ENCODE measurements around the gene DMBT1.

DMBT1 gene

GRCh38 chr10:122558452-122558851 is 2.1 kb upstream of the DMBT1 start:
- H3K27ac ChIP-seq (ENCODE audit: insufficient read depth, low read length, poor library complexity, severe bottlenecking): no peak overlapping the region
- no peaks in the 10 kb centered on the region for H3K36me3 ChIP-seq (ENCODE audit: control insufficient read depth, insufficient read depth, low read length)
- peaks cover 12% of the 10 kb centered on the region for H3K4me1 ChIP-seq (ENCODE audit: control insufficient read depth, insufficient read depth, low read length, poor library complexity, severe bottlenecking)
- peak in 2 of 3 donors; percentile 5 to 13 for DNase-seq
- no peak overlapping the region for H3K4me3 ChIP-seq (ENCODE audit: insufficient read depth, low read depth, low read length, poor library complexity, severe bottlenecking)
- H3K27me3 ChIP-seq (replicated peaks; ENCODE audit: control insufficient read depth, insufficient read depth, low read length, poor library complexity, severe bottlenecking): no peaks in the 10 kb centered on the region
- H3K9me3 ChIP-seq (ENCODE audit: control insufficient read depth, low read length): no peaks in the 10 kb centered on the region

- no peak for DNase-seq
- Histone ChIP-seq H3K27me3 (replicated peaks; ENCODE audit: control insufficient read depth, insufficient read depth, low read length, poor library complexity, severe bottlenecking) (no peaks in the 10 kb centered on the region), H3K36me3 (ENCODE audit: control insufficient read depth, insufficient read depth, low read length) (no peaks in the 10 kb centered on the region), H3K27ac (ENCODE audit: insufficient read depth, low read length, poor library complexity, severe bottlenecking) (no peak overlapping the region), H3K4me3 (ENCODE audit: insufficient read depth, low read depth, low read length, poor library complexity, severe bottlenecking) (no peak overlapping the region), H3K9me3 (ENCODE audit: control insufficient read depth, low read length) (no peaks in the 10 kb centered on the region), H3K4me1 (ENCODE audit: control insufficient read depth, insufficient read depth, low read length, poor library complexity, severe bottlenecking) (peaks cover 12% of the 10 kb centered on the region)
These were observed 1.3 kb upstream of the DMBT1 start for GRCh38 chr10:122559228-122559627.

DNA sequence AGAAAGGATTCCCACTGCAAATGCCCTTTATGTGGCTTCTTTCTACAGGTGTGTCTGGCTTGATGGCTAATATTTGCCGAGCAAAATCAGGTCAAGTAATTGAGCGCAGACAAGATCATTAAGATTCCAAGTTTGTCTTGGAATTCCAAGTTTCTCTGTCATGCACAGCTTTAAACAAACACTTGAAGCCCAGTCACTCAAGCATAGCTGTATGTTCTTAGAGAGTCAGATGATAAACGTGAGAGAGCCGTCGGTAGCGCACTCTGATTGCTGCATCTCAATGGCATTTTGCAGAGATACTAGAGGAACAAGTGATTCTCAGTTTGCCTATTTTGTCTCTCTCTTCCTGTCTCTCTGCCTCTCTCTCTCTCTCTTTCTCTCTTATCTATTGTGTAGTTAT is 658 bp downstream of the DMBT1 start:
- Histone ChIP-seq H3K4me3 (ENCODE audit: insufficient read depth, low read depth, low read length, poor library complexity, severe bottlenecking) (no peak overlapping the region), H3K36me3 (ENCODE audit: control insufficient read depth, insufficient read depth, low read length) (no peaks in the 10 kb centered on the region), H3K4me1 (ENCODE audit: control insufficient read depth, insufficient read depth, low read length, poor library complexity, severe bottlenecking) (peaks cover 12% of the 10 kb centered on the region), H3K27me3 (replicated peaks; ENCODE audit: control insufficient read depth, insufficient read depth, low read length, poor library complexity, severe bottlenecking) (no peaks in the 10 kb centered on the region), H3K9me3 (ENCODE audit: control insufficient read depth, low read length) (no peaks in the 10 kb centered on the region), H3K27ac (ENCODE audit: insufficient read depth, low read length, poor library complexity, severe bottlenecking) (no peak overlapping the region)
- DNase-seq: no peak

DNA sequence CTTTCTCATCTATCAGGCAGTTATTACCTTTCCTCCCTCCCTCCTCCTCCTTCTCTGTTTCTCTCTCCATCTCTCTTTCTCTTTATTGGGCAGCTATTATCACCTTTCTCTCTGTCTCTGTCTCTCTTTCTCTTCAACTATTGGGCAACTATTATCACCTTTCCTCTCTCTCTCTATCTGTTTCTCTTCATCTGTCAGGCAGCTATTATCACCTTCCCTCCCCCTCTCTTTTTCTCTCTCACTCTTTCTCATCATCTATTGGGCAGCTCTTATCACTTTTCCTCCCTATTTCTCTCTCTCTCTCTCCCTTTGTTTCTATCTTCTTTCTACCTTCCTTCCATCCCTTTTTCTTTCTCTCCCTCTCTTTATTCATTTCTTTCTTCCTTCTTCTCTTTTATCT is 1.2 kb downstream of the DMBT1 start:
- H3K4me3 ChIP-seq (ENCODE audit: insufficient read depth, low read depth, low read length, poor library complexity, severe bottlenecking): no peak overlapping the region
- H3K27me3 ChIP-seq (replicated peaks; ENCODE audit: control insufficient read depth, insufficient read depth, low read length, poor library complexity, severe bottlenecking): no peaks in the 10 kb centered on the region
- H3K4me1 ChIP-seq (ENCODE audit: control insufficient read depth, insufficient read depth, low read length, poor library complexity, severe bottlenecking): peaks cover 12% of the 10 kb centered on the region
- no peak overlapping the region for H3K27ac ChIP-seq (ENCODE audit: insufficient read depth, low read length, poor library complexity, severe bottlenecking)
- no peak for DNase-seq
- no peaks in the 10 kb centered on the region for H3K36me3 ChIP-seq (ENCODE audit: control insufficient read depth, insufficient read depth, low read length)
- no peaks in the 10 kb centered on the region for H3K9me3 ChIP-seq (ENCODE audit: control insufficient read depth, low read length)

DNA sequence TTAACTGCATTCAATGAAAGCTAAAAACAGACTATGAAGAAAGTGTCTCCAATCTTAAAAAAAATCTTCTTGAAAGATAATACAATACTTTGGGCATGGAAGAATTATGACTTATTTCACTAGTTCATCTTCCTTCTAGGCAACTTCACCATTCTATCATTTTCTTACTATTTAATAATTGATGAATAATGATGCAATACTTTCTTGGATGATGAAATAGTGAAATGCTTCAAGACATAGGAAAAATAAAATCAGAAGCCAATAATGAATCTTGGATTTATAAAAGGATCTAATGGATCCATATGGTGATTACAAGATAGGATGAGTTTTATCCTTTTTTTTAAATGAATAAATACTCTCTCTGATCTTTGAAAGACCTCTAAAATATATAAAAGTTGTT is 4.4 kb downstream of the DMBT1 start:
- Histone ChIP-seq H3K4me1 (ENCODE audit: control insufficient read depth, insufficient read depth, low read length, poor library complexity, severe bottlenecking) (no peaks in the 10 kb centered on the region), H3K9me3 (ENCODE audit: control insufficient read depth, low read length) (no peaks in the 10 kb centered on the region), H3K27me3 (replicated peaks; ENCODE audit: control insufficient read depth, insufficient read depth, low read length, poor library complexity, severe bottlenecking) (no peaks in the 10 kb centered on the region), H3K4me3 (ENCODE audit: insufficient read depth, low read depth, low read length, poor library complexity, severe bottlenecking) (no peak overlapping the region), H3K27ac (ENCODE audit: insufficient read depth, low read length, poor library complexity, severe bottlenecking) (no peak overlapping the region), H3K36me3 (ENCODE audit: control insufficient read depth, insufficient read depth, low read length) (no peaks in the 10 kb centered on the region)
- DNase-seq: no peak

GRCh38 chr10:122565766-122566206 is 5.2 kb downstream of the DMBT1 start:
- Histone ChIP-seq H3K27ac (ENCODE audit: insufficient read depth, low read length, poor library complexity, severe bottlenecking) (no peak overlapping the region), H3K4me1 (ENCODE audit: control insufficient read depth, insufficient read depth, low read length, poor library complexity, severe bottlenecking) (no peaks in the 10 kb centered on the region), H3K9me3 (ENCODE audit: control insufficient read depth, low read length) (no peaks in the 10 kb centered on the region), H3K4me3 (ENCODE audit: insufficient read depth, low read depth, low read length, poor library complexity, severe bottlenecking) (no peak overlapping the region), H3K36me3 (ENCODE audit: control insufficient read depth, insufficient read depth, low read length) (no peaks in the 10 kb centered on the region), H3K27me3 (replicated peaks; ENCODE audit: control insufficient read depth, insufficient read depth, low read length, poor library complexity, severe bottlenecking) (no peaks in the 10 kb centered on the region)
- peak; percentile 32 to 53 (median 42) for DNase-seq

DNA sequence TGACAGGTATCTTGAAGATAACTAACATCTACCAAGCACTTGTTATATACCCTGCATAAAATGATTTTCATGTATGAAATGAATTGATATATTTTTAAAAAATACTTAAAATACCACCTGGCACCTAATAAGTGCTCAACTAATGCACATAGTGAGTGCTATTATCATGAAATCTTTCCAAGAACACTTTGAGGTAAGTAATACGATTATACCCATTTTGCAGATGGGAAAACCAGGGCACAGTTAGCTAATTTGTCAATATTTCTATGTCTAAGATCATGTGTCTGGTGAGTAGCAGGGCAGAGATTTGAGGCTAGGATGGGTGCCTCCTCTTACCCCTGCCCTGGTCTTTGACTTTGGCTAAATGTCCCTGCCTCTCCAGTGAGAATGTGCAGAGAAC is 6.1 kb downstream of the DMBT1 start:
- H3K4me1 ChIP-seq (ENCODE audit: control insufficient read depth, insufficient read depth, low read length, poor library complexity, severe bottlenecking): no peaks in the 10 kb centered on the region
- no peak overlapping the region for H3K4me3 ChIP-seq (ENCODE audit: insufficient read depth, low read depth, low read length, poor library complexity, severe bottlenecking)
- H3K36me3 ChIP-seq (ENCODE audit: control insufficient read depth, insufficient read depth, low read length): no peaks in the 10 kb centered on the region
- H3K27ac ChIP-seq (ENCODE audit: insufficient read depth, low read length, poor library complexity, severe bottlenecking): no peak overlapping the region
- H3K9me3 ChIP-seq (ENCODE audit: control insufficient read depth, low read length): no peaks in the 10 kb centered on the region
- H3K27me3 ChIP-seq (replicated peaks; ENCODE audit: control insufficient read depth, insufficient read depth, low read length, poor library complexity, severe bottlenecking): no peaks in the 10 kb centered on the region
- no peak for DNase-seq

DNA sequence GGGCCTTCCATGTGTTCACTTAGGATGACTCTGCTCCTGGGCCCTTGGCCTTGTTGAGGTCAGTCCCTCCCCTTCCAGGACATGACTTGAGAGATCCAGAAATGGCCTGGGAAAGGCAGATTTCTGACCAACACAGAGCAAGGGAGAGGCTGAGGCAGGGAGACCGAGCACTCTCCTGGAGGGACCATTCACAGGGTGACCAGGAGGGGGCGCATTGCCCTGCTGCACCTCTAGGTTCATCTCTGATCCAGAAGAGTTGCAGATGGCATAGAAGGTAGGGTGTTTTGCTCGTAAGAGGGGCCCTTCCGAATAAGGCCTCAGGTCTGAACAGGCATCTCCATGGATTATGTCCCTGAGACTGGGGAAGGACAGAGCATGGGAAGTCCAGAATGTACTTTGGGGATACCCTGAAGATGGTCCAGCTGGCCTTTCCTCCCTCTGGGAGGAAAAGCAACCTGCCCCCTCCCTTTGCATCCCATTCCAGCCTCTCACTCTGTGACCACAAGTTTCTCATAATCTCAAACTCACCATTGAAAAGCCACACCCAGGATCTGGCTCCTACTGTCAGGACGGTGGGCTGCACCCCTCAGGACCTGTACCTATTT is 6.6 kb downstream of the DMBT1 start:
- Histone ChIP-seq H3K27ac (ENCODE audit: insufficient read depth, low read length, poor library complexity, severe bottlenecking) (no peak overlapping the region), H3K4me1 (ENCODE audit: control insufficient read depth, insufficient read depth, low read length, poor library complexity, severe bottlenecking) (no peaks in the 10 kb centered on the region), H3K36me3 (ENCODE audit: control insufficient read depth, insufficient read depth, low read length) (no peaks in the 10 kb centered on the region), H3K27me3 (replicated peaks; ENCODE audit: control insufficient read depth, insufficient read depth, low read length, poor library complexity, severe bottlenecking) (no peaks in the 10 kb centered on the region), H3K4me3 (ENCODE audit: insufficient read depth, low read depth, low read length, poor library complexity, severe bottlenecking) (no peak overlapping the region), H3K9me3 (ENCODE audit: control insufficient read depth, low read length) (no peaks in the 10 kb centered on the region)
- DNase-seq: peak in 1 of 3 donors; percentile 8

DNA sequence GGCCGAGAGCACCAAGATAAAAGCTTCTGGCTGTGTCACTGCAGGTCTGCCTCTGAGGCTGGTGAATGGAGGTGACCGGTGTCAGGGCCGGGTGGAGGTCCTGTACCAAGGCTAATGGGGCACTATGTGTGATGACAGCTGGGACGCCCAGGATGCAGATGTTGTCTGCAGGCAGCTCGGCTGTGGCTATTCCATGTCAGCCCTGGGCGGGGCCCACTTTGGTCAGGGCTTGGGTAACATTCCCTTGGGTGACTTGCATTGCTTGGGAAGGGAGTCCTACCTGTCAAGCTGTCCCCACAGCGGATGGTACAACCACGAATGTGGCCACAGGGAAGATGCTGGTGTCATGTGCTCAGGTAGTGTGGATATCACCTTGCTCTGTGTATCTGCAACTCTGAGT is 8.0 kb downstream of the DMBT1 start:
- H3K27me3 ChIP-seq (replicated peaks; ENCODE audit: control insufficient read depth, insufficient read depth, low read length, poor library complexity, severe bottlenecking): no peaks in the 10 kb centered on the region
- H3K27ac ChIP-seq (ENCODE audit: insufficient read depth, low read length, poor library complexity, severe bottlenecking): no peak overlapping the region
- DNase-seq: no peak
- no peaks in the 10 kb centered on the region for H3K9me3 ChIP-seq (ENCODE audit: control insufficient read depth, low read length)
- H3K4me3 ChIP-seq (ENCODE audit: insufficient read depth, low read depth, low read length, poor library complexity, severe bottlenecking): no peak overlapping the region
- H3K4me1 ChIP-seq (ENCODE audit: control insufficient read depth, insufficient read depth, low read length, poor library complexity, severe bottlenecking): no peaks in the 10 kb centered on the region
- H3K36me3 ChIP-seq (ENCODE audit: control insufficient read depth, insufficient read depth, low read length): no peaks in the 10 kb centered on the region

- H3K27me3 ChIP-seq (replicated peaks; ENCODE audit: control insufficient read depth, insufficient read depth, low read length, poor library complexity, severe bottlenecking): no peaks in the 10 kb centered on the region
- H3K27ac ChIP-seq (ENCODE audit: insufficient read depth, low read length, poor library complexity, severe bottlenecking): no peak overlapping the region
- no peaks in the 10 kb centered on the region for H3K9me3 ChIP-seq (ENCODE audit: control insufficient read depth, low read length)
- no peak for DNase-seq
- no peaks in the 10 kb centered on the region for H3K36me3 ChIP-seq (ENCODE audit: control insufficient read depth, insufficient read depth, low read length)
- H3K4me3 ChIP-seq (ENCODE audit: insufficient read depth, low read depth, low read length, poor library complexity, severe bottlenecking): no peak overlapping the region
- H3K4me1 ChIP-seq (ENCODE audit: control insufficient read depth, insufficient read depth, low read length, poor library complexity, severe bottlenecking): no peaks in the 10 kb centered on the region
These were observed 10.4 kb downstream of the DMBT1 start for GRCh38 chr10:122570920-122571319.
